ENCODE data around the gene STK38L.

The STK38L gene

GRCh38 chr12:27359578-27360340 lies 115.7 kb downstream of the STK38L start:
- ChIA-PET CTCF (no interaction called here), POLR2A (no interaction called here)
- H3K4me1 ChIP-seq (ENCODE audit: control insufficient read depth, insufficient read depth, low read length): peaks cover 8% of the 10 kb centered on the region
- no peaks in the 10 kb centered on the region for H3K36me3 ChIP-seq (ENCODE audit: control insufficient read depth in 2 of 2, insufficient read depth in 1 of 2, low read length in 2 of 2)
- no peak overlapping the region for H3K4me3 ChIP-seq (ENCODE audit: low read depth, low read length)
- no peak overlapping the region for H3K27ac ChIP-seq (ENCODE audit: extremely low read depth, low read depth, low read length)
- H3K9me3 ChIP-seq (ENCODE audit: control insufficient read depth, insufficient read depth, low read depth, low read length): no peaks in the 10 kb centered on the region
- peak; percentile 43; the same call in 1 of the 2 replicates for TF ChIP-seq ZBTB48 (tag by site-specific recombination; IDR thresholded peaks at IDR 0.05)
- TF ChIP-seq ZNF624 (tag by site-specific recombination; IDR thresholded peaks at IDR 0.05): no peak
- no peak for TF ChIP-seq IKZF3 (tag by site-specific recombination; IDR thresholded peaks at IDR 0.05)
- TF ChIP-seq ZNF600 (tag by site-specific recombination; IDR thresholded peaks at IDR 0.05): 0 out of 2 replicates have a peak, but pooled peaks have one; percentile 18
- TF ChIP-seq ZNF19 (tag by site-specific recombination; IDR thresholded peaks at IDR 0.05; ENCODE audit: low read depth): no peak
- peak; percentile 85; the same call in 1 of the 2 replicates for TF ChIP-seq MZF1 (tag by site-specific recombination; IDR thresholded peaks at IDR 0.05; ENCODE audit: borderline replicate concordance)
- no peak for TF ChIP-seq ZNF514 (tag by site-specific recombination; IDR thresholded peaks at IDR 0.05)
- TF ChIP-seq ZFHX2 (tag by site-specific recombination; conservative IDR thresholded peaks at IDR 0.05): peak; percentile 81
- TF ChIP-seq ZNF529 (tag by site-specific recombination; IDR thresholded peaks at IDR 0.05; ENCODE audit: insufficient replicate concordance): no peak
- peak; percentile 49; the same call in 1 of the 2 replicates for TF ChIP-seq ZBTB17 (tag by site-specific recombination; IDR thresholded peaks at IDR 0.05)
- peak; percentile 65; the same call in 1 of the 2 replicates for TF ChIP-seq ZBTB6 (tag by site-specific recombination; IDR thresholded peaks at IDR 0.05)
- TF ChIP-seq ZNF791 (tag by site-specific recombination; IDR thresholded peaks at IDR 0.05): no peak
- TF ChIP-seq OSR2 (tag by site-specific recombination; IDR thresholded peaks at IDR 0.05): peak; percentile 98
- TF ChIP-seq PRDM6 (tag by site-specific recombination; IDR thresholded peaks at IDR 0.05): peak; percentile 65
- TF ChIP-seq ZNF449 (tag by site-specific recombination; IDR thresholded peaks at IDR 0.05): no peak
- TF ChIP-seq ZEB2 (tag by site-specific recombination; IDR thresholded peaks at IDR 0.05): 0 out of 2 replicates have a peak, but pooled peaks have one; percentile 18
- TF ChIP-seq EGR2 (tag by site-specific recombination; IDR thresholded peaks at IDR 0.05; ENCODE audit: low read depth): peak; percentile 62; the same call in 1 of the 2 replicates
- TF ChIP-seq ZNF146 (tag by site-specific recombination; IDR thresholded peaks at IDR 0.05): no peak
- peak; percentile 59; the same call in 1 of the 2 replicates for TF ChIP-seq ZSCAN30 (tag by site-specific recombination; IDR thresholded peaks at IDR 0.05)
- peak; percentile 85 for TF ChIP-seq GLIS1 (tag by site-specific recombination; IDR thresholded peaks at IDR 0.05)
- no peak for TF ChIP-seq ZNF488 (tag by site-specific recombination; IDR thresholded peaks at IDR 0.05)
- peak; percentile 63; the same call in 1 of the 2 replicates for TF ChIP-seq ZNF843 (tag by site-specific recombination; IDR thresholded peaks at IDR 0.05)
- TF ChIP-seq ZNF521 (tag by site-specific recombination; IDR thresholded peaks at IDR 0.05): no peak
- no peak for TF ChIP-seq ZNF776 (tag by site-specific recombination; IDR thresholded peaks at IDR 0.05; ENCODE audit: borderline replicate concordance)
- TF ChIP-seq KLF1 (tag by site-specific recombination; IDR thresholded peaks at IDR 0.05): peak; percentile 99
- 0 out of 2 replicates have a peak, but pooled peaks have one; percentile 34 for TF ChIP-seq ZNF362 (tag by site-specific recombination; IDR thresholded peaks at IDR 0.05)
- TF ChIP-seq ZBTB8A (tag by site-specific recombination; IDR thresholded peaks at IDR 0.05): 0 out of 2 replicates have a peak, but pooled peaks have one; percentile 34
- TF ChIP-seq ZNF768 (tag by site-specific recombination; IDR thresholded peaks at IDR 0.05): no peak
- TF ChIP-seq KLF7 (tag by site-specific recombination; IDR thresholded peaks at IDR 0.05; ENCODE audit: borderline replicate concordance): peak; percentile 93
- TF ChIP-seq ZNF510 (tag by site-specific recombination; IDR thresholded peaks at IDR 0.05; ENCODE audit: insufficient replicate concordance): no peak
- no peak for TF ChIP-seq ZNF623 (tag by site-specific recombination; IDR thresholded peaks at IDR 0.05)
